K562 (cell line): ENCODE measurements around the gene URB2. TPM values are rescaled to one million over a fixed set of nuclear protein-coding genes. Genes with fewer than 3 reads are reported as not detected.

Source experiments
- ATAC-seq: fragments of 200-7000 bp; cut with Tn5 transposase; 3 replicates; pipeline ENCODE4 v1.9.1; 2020; ENCODE audit warnings: moderate library complexity
- BruUV-seq: library from RNA; stranded (reverse); fragments of 400-500 nt; replicated peaks from 2 replicates; lab custom pipeline; 2021; lab: Mats Ljungman, UMichigan
- CTCF ChIA-PET: fragments of 300-600 bp; formaldehyde crosslinking; extraction: SDS; loops from one replicate; lab custom pipeline; 2021; ENCODE audit warnings: low intra/inter-chr PET ratio; lab: Yijun Ruan, JAX
- POLR2A ChIA-PET: fragments of 300-600, 350-650 bp; sonication (Branson Sonifier 250); formaldehyde crosslinking; extraction: SDS; loops from one replicate; lab custom pipeline; 2021; ENCODE audit warnings: antibody characterized with exemption, inconsistent platforms; lab: Yijun Ruan, JAX
- DNase-seq, 4 experiments: peaks; one replicate each; pipeline versions ENCODE4 v3.0.0 to v3.0.0-alpha.2; 2011 to 2018; ENCODE audit warnings: low spot score in 3 of 4, mixed read lengths in 3 of 4; ENCODE audit errors: extremely low read depth in 1 of 4
- FAIRE-seq: peaks from 2 replicates; lab custom pipeline; 2011; peaks lifted over from hg19 to GRCh38; lab: Jason Lieb, UNC
- H2AFZ ChIP-seq: 2 replicates; pipeline ENCODE4 v1.6.0; 2011; ENCODE audit warnings: low read depth, low read length, control low read depth, inconsistent platforms
- H3K27ac ChIP-seq: fragments of 200-600 bp; 3 replicates; pipeline ENCODE4 v1.8.0; 2011; ENCODE audit warnings: low read depth, mild to moderate bottlenecking, control low read depth, inconsistent platforms, low read length, moderate library complexity, mixed read lengths; ENCODE audit errors: extremely low read depth
- H3K27me3 ChIP-seq, 2 experiments: fragments of 300-600 bp in 1 of 2; 2 replicates in 1 of 2; 3 replicates in 1 of 2; pipeline versions ENCODE4 v1.6.0 to v1.8.0; 2011; ENCODE audit warnings: inconsistent platforms in 2 of 2, low read length in 2 of 2, mild to moderate bottlenecking in 1 of 2, mixed read lengths in 1 of 2, moderate library complexity in 1 of 2; ENCODE audit not compliant: control insufficient read depth in 2 of 2, insufficient read depth in 2 of 2
- H3K36me3 ChIP-seq: fragments of 300-600 bp; 3 replicates; pipeline ENCODE4 v1.8.0; 2011; ENCODE audit warnings: mild to moderate bottlenecking, low read length, inconsistent platforms; ENCODE audit not compliant: control insufficient read depth, insufficient read depth
- H3K4me1 ChIP-seq, 2 experiments: fragments of 200-600 bp in 1 of 2; replicated peaks in 1 of 2; 2 replicates in 1 of 2; 3 replicates in 1 of 2; pipeline versions ENCODE4 v1.5.1 to v1.8.0; 2011; ENCODE audit warnings: inconsistent platforms in 2 of 2, low read length in 2 of 2, mild to moderate bottlenecking in 1 of 2, mixed read lengths in 1 of 2, moderate library complexity in 1 of 2; ENCODE audit not compliant: control insufficient read depth in 2 of 2, insufficient read depth in 2 of 2
- H3K4me2 ChIP-seq: 2 replicates; pipeline ENCODE4 v1.6.1; 2011; ENCODE audit warnings: low read length, control low read depth, inconsistent platforms, mixed read lengths; ENCODE audit not compliant: insufficient read depth
- H3K4me3 ChIP-seq: fragments of 200-600 bp; sonication (generic), shearing (Covaris generic); 2 replicates; pipeline ENCODE4 v1.5.1; 2016; ENCODE audit warnings: control low read depth, inconsistent platforms
- H3K79me2 ChIP-seq: fragments of 200-600 bp; 3 replicates; pipeline ENCODE4 v1.8.0; 2011; ENCODE audit warnings: low read length, inconsistent platforms; ENCODE audit not compliant: control insufficient read depth, insufficient read depth
- H3K9ac ChIP-seq, 2 experiments: 2 replicates each; pipeline versions ENCODE4 v1.6.0 to v1.6.1; 2011; ENCODE audit warnings: low read depth in 2 of 2, low read length in 2 of 2, control low read depth in 1 of 2, inconsistent platforms in 1 of 2, mild to moderate bottlenecking in 1 of 2, mixed read lengths in 1 of 2; ENCODE audit not compliant: insufficient read depth in 1 of 2
- H3K9me1 ChIP-seq: one replicate; pipeline ENCODE4 v1.6.0; 2011; ENCODE audit warnings: inconsistent platforms, mild to moderate bottlenecking, low read length, moderate library complexity; ENCODE audit not compliant: control insufficient read depth, insufficient read depth
- H3K9me3 ChIP-seq: replicated peaks from 2 replicates; pipeline ENCODE4 v1.5.1; 2011; ENCODE audit warnings: low read depth, low read length, inconsistent platforms; ENCODE audit not compliant: control insufficient read depth, insufficient read depth
- H4K20me1 ChIP-seq: replicated peaks from 2 replicates; pipeline ENCODE4 v1.6.1; 2011; ENCODE audit warnings: low read length, inconsistent platforms, mixed read lengths; ENCODE audit not compliant: control insufficient read depth, insufficient read depth
- BRD9 ChIP-seq: fragments of 450-650 bp; IDR thresholded peaks from 2 replicates; pipeline ENCODE4 v1.6.1; 2018; ENCODE audit warnings: low read depth; ENCODE audit not compliant: partially characterized antibody
- ELF2 ChIP-seq: fragments of 250-450 bp; sonication (Bioruptor Pico); IDR thresholded peaks from 2 replicates; pipeline ENCODE4 v1.5.0; 2021; ENCODE audit warnings: mild to moderate bottlenecking
- ETV6 ChIP-seq, 3 experiments: fragments of 150-350 bp in 1 of 3; sonication (generic) in 1 of 3; formaldehyde crosslinking in 1 of 3; IDR thresholded peaks; 2 replicates each; pipeline versions ENCODE4 v1.6.1 to v1.8.0; 2014 to 2022; ENCODE audit warnings: borderline replicate concordance in 2 of 3, low read depth in 2 of 3, antibody characterized with exemption in 1 of 3, low read length in 1 of 3, mild to moderate bottlenecking in 1 of 3, missing genetic modification reagents in 1 of 3
- FOXP1 ChIP-seq: sonication (generic); formaldehyde crosslinking; IDR thresholded peaks from 2 replicates; pipeline ENCODE4 v1.8.0; 2022; ENCODE audit warnings: mild to moderate bottlenecking, missing genetic modification reagents
- HLTF ChIP-seq: fragments of 450-650 bp; IDR thresholded peaks from 2 replicates; pipeline ENCODE4 v1.6.1; 2016
- PHB ChIP-seq: fragments of 250-450 bp; sonication (Bioruptor Pico); IDR thresholded peaks from 2 replicates; pipeline ENCODE4 v1.5.0; 2021
- TEAD4 ChIP-seq, 2 experiments: sonication (generic) in 1 of 2; formaldehyde crosslinking in 1 of 2; IDR thresholded peaks; 2 replicates each; pipeline versions ENCODE4 v1.6.1 to v1.8.0; 2012 to 2022; ENCODE audit warnings: borderline replicate concordance in 1 of 2, inconsistent platforms in 1 of 2, low read length in 1 of 2, mild to moderate bottlenecking in 1 of 2, missing genetic modification reagents in 1 of 2
- THAP12 ChIP-seq: fragments of 250-450 bp; sonication (Bioruptor Pico); IDR thresholded peaks from 2 replicates; pipeline ENCODE4 v1.9.0; 2021; ENCODE audit warnings: mild to moderate bottlenecking, inconsistent platforms
- XRCC4 ChIP-seq: IDR thresholded peaks from one replicate; pipeline ENCODE4 v1.6.1; 2011; ENCODE audit not compliant: insufficient read depth, insufficient read length; ENCODE audit errors: extremely low read depth
- ZNF696 ChIP-seq: fragments of 250-450 bp; sonication (Bioruptor Pico); conservative IDR thresholded peaks from 2 replicates; pipeline ENCODE4 v1.4.0; 2020; ENCODE audit warnings: mild to moderate bottlenecking, moderate library complexity
- WGBS: fragments of 100-300 bp; shearing (Covaris generic); methylation state at CpG from one replicate; pipeline ENCODE4 v1.1.6; 2016; ENCODE audit warnings: low coverage, mixed read lengths; ENCODE audit not compliant: insufficient coverage; ENCODE audit errors: missing lambda C conversion rate; 5-methylcytosine and 5-hydroxymethylcytosine counted together
- in situ Hi-C: fragments of 300-500 bp; cut with MboI; formaldehyde crosslinking; loops from 4 replicates; pipeline ENCODE4 v1.15.0; 2018; ENCODE audit warnings: inconsistent platforms, mixed read lengths
- intact Hi-C: fragments of 100-400 bp; cut with micrococcal nuclease; formaldehyde crosslinking; loops from 2 replicates; pipeline ENCODE4 v1.14.2; 2022
- polyA plus RNA-seq, 8 experiments: library from polyadenylated mRNA; depleted of rRNA in 4 of 8; stranded (reverse) in 5 of 8; unstranded in 3 of 8; fragments of >200 nt; fragmentation: Nextera tagmentation in 2 of 8; fragmentation: Illumina TruSeq in 1 of 8; extraction: Ambion mirVana in 2 of 8; extraction: Trizol in 1 of 8; gene quantifications; 2 replicates each; pipeline versions ENCODE4 v1.2.1 to v1.2.3, GENCODE V29; 2011 to 2014; ENCODE audit warnings: inconsistent platforms in 1 of 8, missing spikeins in 1 of 8
- total RNA-seq, 7 experiments: library from RNA; depleted of rRNA in 6 of 7; stranded (reverse); fragments of >200 nt in 6 of 7; fragmentation: Illumina TruSeq in 2 of 7; extraction: Trizol in 2 of 7; gene quantifications; 2 replicates each; pipeline versions ENCODE4 v1.2.1 to v1.2.3, GENCODE V29; 2011 to 2021; ENCODE audit warnings: low replicate concordance in 1 of 7
- TF ChIP-seq, protein P1 (sequence below): fragments of 450-650 bp; IDR thresholded peaks from 2 replicates; pipeline ENCODE4 v1.7.0; 2016; ENCODE audit warnings: borderline replicate concordance
- TF ChIP-seq, protein P2 (sequence below): fragments of 450-650 bp; IDR thresholded peaks from 2 replicates; pipeline ENCODE4 v1.6.1; 2016; ENCODE audit warnings: borderline replicate concordance

URB2 gene
- total and polyA plus RNA-seq, 9 of the 15 experiments (the other 6 are each of a cell fraction or from before 2014, with no cell fraction given) = 2.8 to 28.3 (median 19.0) TPM

DNA sequence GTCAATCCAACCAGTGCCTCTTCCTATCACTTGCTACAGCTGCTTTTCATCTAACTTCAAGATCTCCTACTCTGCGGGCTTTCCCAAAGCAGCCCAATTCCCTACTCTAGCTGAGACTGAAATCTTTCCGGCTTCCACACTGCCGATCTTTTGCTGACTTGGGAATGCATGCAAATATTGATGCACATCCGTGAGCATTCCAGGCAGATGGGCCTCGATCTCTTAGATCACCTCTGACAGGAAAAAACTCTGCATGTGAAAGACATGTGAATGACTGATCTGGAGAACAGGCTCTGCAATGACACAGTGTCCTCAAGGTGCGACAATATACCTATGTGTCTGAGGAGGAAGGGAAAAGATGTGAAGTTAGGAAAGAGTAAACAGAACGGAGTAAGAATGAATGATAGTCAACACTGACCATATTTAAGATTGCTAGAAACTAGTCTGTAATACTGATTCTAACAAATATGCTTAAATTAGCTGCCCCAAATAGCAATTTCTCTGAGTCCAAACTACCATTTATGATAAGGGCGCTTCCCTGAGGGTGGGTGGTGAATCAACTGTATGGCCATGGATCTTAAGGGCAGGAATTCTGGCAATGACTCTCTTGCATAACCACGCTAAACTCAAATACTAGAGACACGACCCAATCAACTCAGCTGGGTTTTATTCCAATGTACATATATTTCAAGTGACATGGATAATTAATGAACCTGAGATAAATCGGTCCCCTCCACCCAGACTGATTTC lies 8.5 kb upstream of the URB2 start:
- Histone ChIP-seq H3K27ac (no peak overlapping the region), H3K9me3 (no peaks in the 10 kb centered on the region), H3K9me1 (peaks cover 3% of the 10 kb centered on the region), H3K79me2 (peaks cover 73% of the 10 kb centered on the region), H3K36me3 (peaks cover 26% of the 10 kb centered on the region), H3K27me3 (no peaks in the 10 kb centered on the region), H3K4me1 (peaks cover 0 to 20% of the 10 kb centered on the region in 2 experiments; a peak in 4 of 5 replicates), H3K4me3 (no peak overlapping the region), H3K4me2 (no peak overlapping the region), H4K20me1 (peaks cover 15% of the 10 kb centered on the region), H2AFZ (no peak overlapping the region), H3K9ac (no peak overlapping the region)
- FAIRE-seq = no peak
- intact Hi-C loops (no loop called here), in situ Hi-C loops (no loop called here)
- ChIA-PET POLR2A (interaction anchor here (0.7 to 1.1 kb wide), 2 partner anchors 10 to 16 kb away, joined by 3 read pairs; no protein-coding TSS in a partner anchor), CTCF (no interaction called here)
- DNase-seq = no peak
- BruUV-seq = no TSS peak
- ATAC-seq = 0 out of 3 replicates have a peak, but pooled peaks have one; percentile 28
- WGBS = 70% methylated on average over 11 of the region's 11 CpGs
- no peak for TF ChIP-seq HLTF
- TF ChIP-seq ZNF696 (CRISPR knock-in tag) = no peak
- no peak for TF ChIP-seq THAP12
- no peak for TF ChIP-seq XRCC4
- no peak for TF ChIP-seq ELF2 (CRISPR knock-in tag)
- no peak for TF ChIP-seq TEAD4 (IDR thresholded peaks at IDR 0.05; ENCODE audit: low read length)
- no peak for TF ChIP-seq TEAD4 (CRISPR knock-in tag; IDR thresholded peaks at IDR 0.05; ENCODE audit: borderline replicate concordance)
- TF ChIP-seq, protein P1, sequence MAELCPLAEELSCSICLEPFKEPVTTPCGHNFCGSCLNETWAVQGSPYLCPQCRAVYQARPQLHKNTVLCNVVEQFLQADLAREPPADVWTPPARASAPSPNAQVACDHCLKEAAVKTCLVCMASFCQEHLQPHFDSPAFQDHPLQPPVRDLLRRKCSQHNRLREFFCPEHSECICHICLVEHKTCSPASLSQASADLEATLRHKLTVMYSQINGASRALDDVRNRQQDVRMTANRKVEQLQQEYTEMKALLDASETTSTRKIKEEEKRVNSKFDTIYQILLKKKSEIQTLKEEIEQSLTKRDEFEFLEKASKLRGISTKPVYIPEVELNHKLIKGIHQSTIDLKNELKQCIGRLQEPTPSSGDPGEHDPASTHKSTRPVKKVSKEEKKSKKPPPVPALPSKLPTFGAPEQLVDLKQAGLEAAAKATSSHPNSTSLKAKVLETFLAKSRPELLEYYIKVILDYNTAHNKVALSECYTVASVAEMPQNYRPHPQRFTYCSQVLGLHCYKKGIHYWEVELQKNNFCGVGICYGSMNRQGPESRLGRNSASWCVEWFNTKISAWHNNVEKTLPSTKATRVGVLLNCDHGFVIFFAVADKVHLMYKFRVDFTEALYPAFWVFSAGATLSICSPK = no peak
- TF ChIP-seq, protein P2, sequence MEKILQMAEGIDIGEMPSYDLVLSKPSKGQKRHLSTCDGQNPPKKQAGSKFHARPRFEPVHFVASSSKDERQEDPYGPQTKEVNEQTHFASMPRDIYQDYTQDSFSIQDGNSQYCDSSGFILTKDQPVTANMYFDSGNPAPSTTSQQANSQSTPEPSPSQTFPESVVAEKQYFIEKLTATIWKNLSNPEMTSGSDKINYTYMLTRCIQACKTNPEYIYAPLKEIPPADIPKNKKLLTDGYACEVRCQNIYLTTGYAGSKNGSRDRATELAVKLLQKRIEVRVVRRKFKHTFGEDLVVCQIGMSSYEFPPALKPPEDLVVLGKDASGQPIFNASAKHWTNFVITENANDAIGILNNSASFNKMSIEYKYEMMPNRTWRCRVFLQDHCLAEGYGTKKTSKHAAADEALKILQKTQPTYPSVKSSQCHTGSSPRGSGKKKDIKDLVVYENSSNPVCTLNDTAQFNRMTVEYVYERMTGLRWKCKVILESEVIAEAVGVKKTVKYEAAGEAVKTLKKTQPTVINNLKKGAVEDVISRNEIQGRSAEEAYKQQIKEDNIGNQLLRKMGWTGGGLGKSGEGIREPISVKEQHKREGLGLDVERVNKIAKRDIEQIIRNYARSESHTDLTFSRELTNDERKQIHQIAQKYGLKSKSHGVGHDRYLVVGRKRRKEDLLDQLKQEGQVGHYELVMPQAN = no peak
- TF ChIP-seq FOXP1 (CRISPR knock-in tag) = no peak
- TF ChIP-seq BRD9 = no peak
- TF ChIP-seq PHB (CRISPR knock-in tag) = no peak
- TF ChIP-seq ETV6 (IDR thresholded peaks at IDR 0.05; ENCODE audit: borderline replicate concordance in 1 of 2, low read depth in 2 of 2, low read length in 1 of 2) = no peak
- TF ChIP-seq ETV6 (CRISPR knock-in tag; IDR thresholded peaks at IDR 0.05; ENCODE audit: borderline replicate concordance) = no peak
